B cell (primary cell): ENCODE measurements around the gene NTN3.

ENCODE experiments used
- EZH2 ChIP-seq: IDR thresholded peaks from 2 replicates; pipeline ENCODE4 v1.6.1; 2012; ENCODE audit warnings: borderline replicate concordance, low read depth, mild to moderate bottlenecking, moderate library complexity, low read length; ENCODE audit not compliant: insufficient read depth, poor library complexity, severe bottlenecking
- TF ChIP-seq, protein P1 (sequence below): fragments of 200-600 bp; IDR thresholded peaks from one replicate; pipeline ENCODE4 v1.8.0; 2022; ENCODE audit warnings: antibody characterized with exemption, mild to moderate bottlenecking

GRCh38 chr16:2439598-2439997 lies 31.5 kb upstream of the NTN3 start:
- TF ChIP-seq, protein P1, sequence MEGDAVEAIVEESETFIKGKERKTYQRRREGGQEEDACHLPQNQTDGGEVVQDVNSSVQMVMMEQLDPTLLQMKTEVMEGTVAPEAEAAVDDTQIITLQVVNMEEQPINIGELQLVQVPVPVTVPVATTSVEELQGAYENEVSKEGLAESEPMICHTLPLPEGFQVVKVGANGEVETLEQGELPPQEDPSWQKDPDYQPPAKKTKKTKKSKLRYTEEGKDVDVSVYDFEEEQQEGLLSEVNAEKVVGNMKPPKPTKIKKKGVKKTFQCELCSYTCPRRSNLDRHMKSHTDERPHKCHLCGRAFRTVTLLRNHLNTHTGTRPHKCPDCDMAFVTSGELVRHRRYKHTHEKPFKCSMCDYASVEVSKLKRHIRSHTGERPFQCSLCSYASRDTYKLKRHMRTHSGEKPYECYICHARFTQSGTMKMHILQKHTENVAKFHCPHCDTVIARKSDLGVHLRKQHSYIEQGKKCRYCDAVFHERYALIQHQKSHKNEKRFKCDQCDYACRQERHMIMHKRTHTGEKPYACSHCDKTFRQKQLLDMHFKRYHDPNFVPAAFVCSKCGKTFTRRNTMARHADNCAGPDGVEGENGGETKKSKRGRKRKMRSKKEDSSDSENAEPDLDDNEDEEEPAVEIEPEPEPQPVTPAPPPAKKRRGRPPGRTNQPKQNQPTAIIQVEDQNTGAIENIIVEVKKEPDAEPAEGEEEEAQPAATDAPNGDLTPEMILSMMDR = no peak
- no peak for TF ChIP-seq EZH2
